SJSA1 (cell line): ENCODE data around the gene TRIP13. TPM values are rescaled to one million over a fixed set of nuclear protein-coding genes. Genes with fewer than 3 reads are reported as not detected.

Source experiments
- DNase-seq, 2 experiments: peaks; one replicate each; pipeline ENCODE4 v3.0.0-alpha.2; 2015 to 2020; ENCODE audit warnings: low spot score in 2 of 2, low read depth in 1 of 2
- H3K27ac ChIP-seq: fragments of 250-450 bp; sonication (Bioruptor Pico); 2 replicates; pipeline ENCODE4 v1.5.1; 2020; ENCODE audit warnings: mild to moderate bottlenecking, moderate library complexity
- H3K27me3 ChIP-seq: fragments of 250-450 bp; sonication (Bioruptor Pico); replicated peaks from 2 replicates; pipeline ENCODE4 v1.5.1; 2020; ENCODE audit warnings: mild to moderate bottlenecking, moderate library complexity
- H3K36me3 ChIP-seq: fragments of 250-450 bp; sonication (Bioruptor Pico); 2 replicates; pipeline ENCODE4 v1.5.1; 2020; ENCODE audit warnings: mild to moderate bottlenecking
- H3K4me1 ChIP-seq: fragments of 250-450 bp; sonication (Bioruptor Pico); replicated peaks from 2 replicates; pipeline ENCODE4 v1.6.1; 2021; ENCODE audit warnings: mild to moderate bottlenecking
- H3K4me3 ChIP-seq: fragments of 250-450 bp; sonication (Bioruptor Pico); 2 replicates; pipeline ENCODE4 v1.5.1; 2020; ENCODE audit warnings: mild to moderate bottlenecking
- H3K9me3 ChIP-seq: fragments of 250-450 bp; sonication (Bioruptor Pico); replicated peaks from 2 replicates; pipeline ENCODE4 v1.5.1; 2020; ENCODE audit warnings: mild to moderate bottlenecking
- total RNA-seq: library from RNA; depleted of rRNA; stranded (reverse); fragments of >200 nt; shearing (Covaris generic); gene quantifications from 2 replicates; pipeline ENCODE4 v1.2.3, GENCODE V29; 2014; rRNA removed

TRIP13 gene
- total RNA-seq, 1 experiment from 2014 or later: 108 TPM

DNA sequence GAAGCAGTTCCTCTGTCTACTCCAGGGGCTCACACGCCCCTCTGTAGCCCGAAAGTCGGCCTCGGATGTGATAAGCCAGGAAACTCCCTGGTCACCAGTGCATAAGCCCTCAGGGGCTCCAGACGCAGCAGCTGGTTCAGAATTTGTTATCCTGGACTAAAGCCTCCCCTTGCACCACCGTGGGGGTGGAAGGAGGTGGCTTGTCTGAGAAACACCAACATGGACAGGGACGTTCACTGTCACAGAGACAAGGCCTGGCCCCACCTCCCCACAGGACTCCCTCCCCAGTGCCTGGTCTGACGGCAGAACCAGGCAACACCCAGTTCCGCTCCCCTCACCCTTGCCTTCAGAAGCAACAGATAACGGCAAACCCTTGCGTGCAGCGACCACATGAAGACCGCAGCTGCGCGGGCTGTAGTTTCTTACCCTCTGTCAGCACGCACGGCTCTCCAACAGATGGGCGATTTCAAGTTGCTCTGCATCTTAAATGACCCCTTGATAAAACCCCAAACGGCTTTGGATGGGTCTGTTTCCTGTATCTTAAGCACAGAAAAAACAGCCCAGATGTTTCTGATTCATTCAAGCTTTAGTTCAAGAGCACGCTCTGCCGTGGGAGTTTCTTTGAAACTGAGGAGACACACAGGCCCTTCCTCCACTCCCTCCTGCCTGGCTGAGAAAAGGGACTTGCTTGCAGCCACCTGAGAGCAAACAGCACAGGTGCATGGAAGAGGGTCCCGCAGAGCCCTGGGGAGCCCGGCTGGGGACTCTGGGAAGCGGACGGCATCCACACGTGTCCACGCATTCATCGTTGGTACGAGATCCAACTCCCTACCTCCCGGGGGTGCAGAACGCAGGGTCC, 71.2 kb downstream of the TRIP13 start:
- peaks cover 49% of the 10 kb centered on the region for H3K27me3 ChIP-seq

DNA sequence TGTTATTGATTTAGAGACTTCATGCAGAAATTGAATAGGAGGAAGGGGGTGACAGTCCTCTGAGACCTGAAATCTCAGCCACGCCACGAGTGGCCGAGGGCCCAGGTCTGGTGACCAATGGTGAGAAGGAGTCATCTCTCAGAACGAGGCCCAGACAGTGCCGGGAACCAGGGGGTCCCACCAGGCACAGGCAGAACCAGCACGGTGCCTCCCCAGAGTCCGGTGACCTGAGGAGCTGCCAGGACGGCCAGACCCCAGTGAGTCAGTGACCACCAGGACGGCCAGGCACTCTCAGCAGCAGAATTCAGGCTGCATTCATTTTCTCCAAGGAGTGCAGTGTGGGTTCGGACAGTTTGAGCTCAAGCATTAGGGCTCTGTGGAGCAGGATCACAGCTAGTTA, 72.1 kb downstream of the TRIP13 start:
- H3K27me3 ChIP-seq: peaks cover 58% of the 10 kb centered on the region
- H3K27ac ChIP-seq: no peak overlapping the region
- no peaks in the 10 kb centered on the region for H3K9me3 ChIP-seq
- H3K4me3 ChIP-seq: no peak overlapping the region
- no peak for DNase-seq
- H3K36me3 ChIP-seq: no peaks in the 10 kb centered on the region
- H3K4me1 ChIP-seq: no peaks in the 10 kb centered on the region

More for the DNA sequence above, 71.2 kb downstream of the TRIP13 start:
- H3K27ac ChIP-seq: no peak overlapping the region
- peaks cover 5% of the 10 kb centered on the region for H3K4me1 ChIP-seq
- H3K36me3 ChIP-seq: no peaks in the 10 kb centered on the region
- DNase-seq: peak in 1 of 2 experiments; percentile 51
- no peak overlapping the region for H3K4me3 ChIP-seq
- no peaks in the 10 kb centered on the region; the same call in 1 of the 2 replicates for H3K9me3 ChIP-seq

DNA sequence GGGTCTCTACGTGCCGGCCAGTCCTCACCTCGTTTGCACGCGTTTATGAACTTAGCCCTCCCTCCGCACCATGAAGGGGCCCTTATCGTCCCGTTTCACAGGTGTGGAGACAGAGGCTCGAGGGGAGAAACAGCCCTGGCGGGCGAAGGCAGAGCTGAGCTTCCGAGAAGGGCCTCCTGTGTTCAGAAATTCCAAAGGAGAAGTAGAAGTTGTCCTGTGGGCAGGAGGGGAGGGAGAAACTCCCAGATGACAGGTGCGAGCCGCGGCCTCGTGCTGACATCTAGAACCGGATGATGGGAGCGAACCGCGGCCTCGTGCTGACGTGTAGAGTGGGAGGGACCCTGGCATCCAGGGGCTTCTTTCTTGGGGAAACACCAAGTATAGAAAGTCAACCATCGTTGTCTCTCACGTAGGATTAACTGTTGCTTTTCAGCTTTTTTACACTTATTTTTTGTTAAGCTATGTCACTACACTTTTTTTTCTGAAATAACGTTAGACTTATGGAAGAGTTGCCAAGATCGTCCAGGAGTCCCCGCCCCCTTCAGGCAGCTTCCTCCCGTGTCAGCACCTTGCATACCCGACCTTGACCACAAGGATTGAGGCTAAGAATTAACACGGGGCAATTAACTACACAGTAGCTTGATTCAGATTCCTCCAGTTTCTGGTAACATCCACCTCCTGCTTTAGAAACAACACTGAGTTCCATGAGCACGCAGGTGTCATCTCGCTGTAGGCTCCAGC, 73.1 kb downstream of the TRIP13 start:
- H3K27me3 ChIP-seq: peaks cover 68% of the 10 kb centered on the region
- H3K4me1 ChIP-seq: no peaks in the 10 kb centered on the region
- no peaks in the 10 kb centered on the region for H3K9me3 ChIP-seq
- H3K4me3 ChIP-seq: no peak overlapping the region
- no peaks in the 10 kb centered on the region for H3K36me3 ChIP-seq
- DNase-seq: peak in 1 of 2 experiments; percentile 49
- no peak overlapping the region for H3K27ac ChIP-seq

DNA sequence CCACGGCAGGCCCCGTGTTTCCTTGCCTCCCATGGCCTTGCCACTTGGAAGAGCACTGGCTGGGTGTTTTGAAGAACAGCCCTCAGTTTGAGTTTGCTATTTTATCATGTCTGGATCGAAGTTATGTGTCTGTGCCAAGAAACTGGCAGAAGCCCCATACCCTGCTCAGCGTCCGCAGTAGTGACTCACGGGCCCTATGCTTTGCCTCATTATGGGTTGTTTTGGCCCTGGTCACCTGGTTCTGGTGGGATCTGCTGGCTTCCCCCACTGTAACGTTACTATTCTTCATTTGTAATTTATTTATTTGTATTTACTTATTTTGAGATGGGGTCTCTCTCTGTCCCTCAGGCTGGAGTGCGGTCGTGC, 73.6 kb downstream of the TRIP13 start:
- peaks cover 73% of the 10 kb centered on the region for H3K27me3 ChIP-seq
- no peaks in the 10 kb centered on the region for H3K36me3 ChIP-seq
- no peaks in the 10 kb centered on the region for H3K4me1 ChIP-seq
- H3K4me3 ChIP-seq: no peak overlapping the region
- H3K27ac ChIP-seq: no peak overlapping the region
- H3K9me3 ChIP-seq: no peaks in the 10 kb centered on the region
- no peak for DNase-seq

DNA sequence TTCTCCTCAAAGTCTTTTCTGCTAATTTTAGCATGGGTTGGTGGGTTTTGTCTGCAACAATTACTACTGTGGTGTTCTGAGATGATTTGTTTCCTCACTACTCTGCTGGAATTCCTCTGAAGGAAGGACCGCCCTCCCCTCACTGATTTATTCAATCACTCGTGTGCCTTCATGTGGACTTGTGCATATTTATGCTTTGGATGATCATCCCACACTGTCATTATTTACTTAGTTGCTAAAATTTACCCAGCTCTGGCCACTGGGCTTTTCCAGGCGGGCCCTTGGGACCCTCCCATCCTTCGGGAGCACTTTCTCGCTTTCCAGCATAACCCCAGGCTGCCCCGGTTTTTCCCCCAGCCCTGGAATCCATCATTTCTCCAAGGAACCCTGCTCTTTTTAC, 74.3 kb downstream of the TRIP13 start:
- Histone ChIP-seq H3K27me3 (peaks cover 79% of the 10 kb centered on the region), H3K4me1 (no peaks in the 10 kb centered on the region)
- no peak for DNase-seq

More for the DNA sequence above, 74.3 kb downstream of the TRIP13 start:
- Histone ChIP-seq H3K36me3 (no peaks in the 10 kb centered on the region), H3K27ac (no peak overlapping the region), H3K9me3 (no peaks in the 10 kb centered on the region), H3K4me3 (no peak overlapping the region)

Other genes starting within 250 kb of the TRIP13 start
- gene TPPP, start 199.5 kb upstream of the TRIP13 start, total RNA-seq: not detected in 2 replicates
- not detected in 2 replicates for gene ZDHHC11B, start 108.2 kb upstream of the TRIP13 start, total RNA-seq
- gene ZDHHC11, start 41.9 kb upstream of the TRIP13 start, total RNA-seq: 0.05 TPM in 1 of 2 replicates, not detected in the other
- gene BRD9, start 83 bp upstream of the TRIP13 start, total RNA-seq: 71.5 and 77.6 TPM in 2 replicates
- gene NKD2, start 115.9 kb downstream of the TRIP13 start, total RNA-seq: 0.37 TPM in 1 of 2 replicates, not detected in the other
- 11.9 and 16.9 TPM in 2 replicates for gene SLC12A7, start 219.2 kb downstream of the TRIP13 start, total RNA-seq